Liver (tissue), 10 donors: ENCODE data around the gene DOCK9. TPM values are rescaled to one million over a fixed set of nuclear protein-coding genes. Genes with fewer than 3 reads are reported as not detected.

Experiments used
- DNase-seq: peaks from one replicate; pipeline ENCODE4 v3.0.0-alpha.2; 2017; ENCODE audit warnings: low spot score
- H3K27ac ChIP-seq, 2 donors: one replicate each; pipeline ENCODE4 v1.7.0; 2013; ENCODE audit warnings: inconsistent platforms in 2 of 2, low read length in 2 of 2, control low read depth in 1 of 2, low read depth in 1 of 2, mild to moderate bottlenecking in 1 of 2
- H3K27me3 ChIP-seq, 4 donors: one replicate each; pipeline versions ENCODE4 v1.6.1 to v1.7.0; 2013; ENCODE audit warnings: low read length in 3 of 4, inconsistent platforms in 1 of 4, mild to moderate bottlenecking in 1 of 4, moderate library complexity in 1 of 4; ENCODE audit not compliant: control insufficient read depth in 4 of 4, insufficient read depth in 4 of 4
- H3K36me3 ChIP-seq, 4 donors: one replicate each; pipeline versions ENCODE4 v1.6.1 to v1.7.0; 2013; ENCODE audit warnings: low read length in 3 of 4, mild to moderate bottlenecking in 3 of 4, low read depth in 1 of 4, moderate library complexity in 1 of 4; ENCODE audit not compliant: control insufficient read depth in 4 of 4, insufficient read depth in 3 of 4
- H3K4me1 ChIP-seq, 4 donors: one replicate each; pipeline versions ENCODE4 v1.6.1 to v1.7.0; 2013; ENCODE audit warnings: low read length in 3 of 4, mild to moderate bottlenecking in 3 of 4, moderate library complexity in 1 of 4; ENCODE audit not compliant: control insufficient read depth in 4 of 4, insufficient read depth in 4 of 4
- H3K4me3 ChIP-seq, 3 donors: one replicate each; pipeline versions ENCODE4 v1.6.1 to v1.7.0; 2013; ENCODE audit warnings: low read length in 3 of 3, control low read depth in 1 of 3, low read depth in 1 of 3, mild to moderate bottlenecking in 1 of 3
- H3K9ac ChIP-seq, 2 donors: one replicate each; pipeline ENCODE4 v1.7.0; 2013; ENCODE audit warnings: low read length in 2 of 2, mild to moderate bottlenecking in 2 of 2, moderate library complexity in 2 of 2, control low read depth in 1 of 2, low read depth in 1 of 2
- H3K9me3 ChIP-seq, 4 donors: one replicate each; pipeline versions ENCODE4 v1.6.1 to v1.7.0; 2013; ENCODE audit warnings: low read length in 3 of 4; ENCODE audit not compliant: control insufficient read depth in 4 of 4
- ATF3 ChIP-seq: IDR thresholded peaks from 2 replicates; pipeline ENCODE4 v1.6.1; 2016; ENCODE audit warnings: antibody characterized with exemption
- EGR1 ChIP-seq, 2 donors: IDR thresholded peaks; 2 replicates each; pipeline ENCODE4 v1.6.1; 2016 to 2018; ENCODE audit warnings: antibody characterized with exemption in 2 of 2, low read depth in 2 of 2
- FOXA1 ChIP-seq: IDR thresholded peaks from 2 replicates; pipeline ENCODE4 v1.6.1; 2016; ENCODE audit warnings: antibody characterized with exemption
- FOXA2 ChIP-seq: IDR thresholded peaks from 2 replicates; pipeline ENCODE4 v1.6.1; 2016; ENCODE audit warnings: antibody characterized with exemption
- GABPA ChIP-seq, 2 donors: IDR thresholded peaks in 1 of 2; conservative IDR thresholded peaks in 1 of 2; 2 replicates each; pipeline ENCODE4 v1.6.1; 2016; ENCODE audit warnings: antibody characterized with exemption in 2 of 2, mild to moderate bottlenecking in 1 of 2, moderate library complexity in 1 of 2
- HNF4A ChIP-seq, 2 donors: conservative IDR thresholded peaks; 2 replicates each; pipeline ENCODE4 v1.6.1; 2016; ENCODE audit warnings: antibody characterized with exemption in 2 of 2, mild to moderate bottlenecking in 2 of 2
- HNF4G ChIP-seq: IDR thresholded peaks from 2 replicates; pipeline ENCODE4 v1.6.1; 2016; ENCODE audit warnings: antibody characterized with exemption
- JUND ChIP-seq, 2 donors: IDR thresholded peaks; 2 replicates each; pipeline ENCODE4 v1.6.1; 2016; ENCODE audit warnings: antibody characterized with exemption in 2 of 2
- MAX ChIP-seq: IDR thresholded peaks from 2 replicates; pipeline ENCODE4 v1.6.1; 2016; ENCODE audit warnings: antibody characterized with exemption
- NR2F2 ChIP-seq: IDR thresholded peaks from 2 replicates; pipeline ENCODE4 v1.6.1; 2016; ENCODE audit warnings: antibody characterized with exemption
- RAD21 ChIP-seq, 2 donors: IDR thresholded peaks; 2 replicates each; pipeline ENCODE4 v1.6.1; 2016; ENCODE audit warnings: antibody characterized with exemption in 2 of 2, mild to moderate bottlenecking in 2 of 2
- REST ChIP-seq: IDR thresholded peaks from 2 replicates; pipeline ENCODE4 v1.6.1; 2016; ENCODE audit warnings: antibody characterized with exemption, mild to moderate bottlenecking
- RXRA ChIP-seq, 2 donors: IDR thresholded peaks; 2 replicates each; pipeline ENCODE4 v1.6.1; 2017 to 2018; ENCODE audit warnings: antibody characterized with exemption in 2 of 2, mild to moderate bottlenecking in 1 of 2
- SP1 ChIP-seq: IDR thresholded peaks from 2 replicates; pipeline ENCODE4 v1.6.1; 2018; ENCODE audit warnings: antibody characterized with exemption, mild to moderate bottlenecking
- TAF1 ChIP-seq: conservative IDR thresholded peaks from 2 replicates; pipeline ENCODE4 v1.6.1; 2016; ENCODE audit warnings: antibody characterized with exemption, mild to moderate bottlenecking
- YY1 ChIP-seq: IDR thresholded peaks from 2 replicates; pipeline ENCODE4 v1.6.1; 2016; ENCODE audit warnings: antibody characterized with exemption, mild to moderate bottlenecking
- WGBS: extraction: QIAGEN DNeasy Blood & Tissue Kit; methylation state at CpG from one replicate; pipeline ENCODE4 v1.1.7; 2013; 5-methylcytosine and 5-hydroxymethylcytosine counted together
- polyA plus RNA-seq, 2 donors: library from polyadenylated mRNA; stranded (reverse) in 1 of 2; unstranded in 1 of 2; fragments of 200-250 nt in 1 of 2; fragments of >200 nt in 1 of 2; fragmentation: Nextera tagmentation in 1 of 2; extraction: Ambion mirVana in 1 of 2; gene quantifications; one replicate each; pipeline versions ENCODE4 v1.2.1 to v1.2.3, GENCODE V29; 2013 to 2015
- small RNA-seq: library from RNA; depleted of rRNA; stranded (forward); fragments of <200 nt; gene quantifications from one replicate; pipeline ENCODE3, GENCODE V24; 2014
- total RNA-seq, 2 donors: library from RNA; depleted of rRNA; stranded (reverse); fragments of >200 nt; gene quantifications; one replicate each; pipeline ENCODE4 v1.2.3, GENCODE V29; 2014
- TF ChIP-seq, protein P1 (sequence below): IDR thresholded peaks from 2 replicates; pipeline ENCODE4 v1.6.1; 2016; ENCODE audit warnings: antibody characterized with exemption
- TF ChIP-seq, protein P2 (sequence below): fragments of 150-350 bp; IDR thresholded peaks from 2 replicates; pipeline ENCODE4 v1.5.1; 2017; ENCODE audit warnings: improper control_type of control experiment, low read depth, low read length; ENCODE audit not compliant: missing input control
- donor health status: healthy.
- donor health status: healthy.
- donor health status: healthy.
- donor health status: healthy.
- donor health status: healthy.

DOCK9 gene
- total and polyA plus RNA-seq, 4 donors, result 5.4 to 31.3 (median 10.6) TPM

DNA sequence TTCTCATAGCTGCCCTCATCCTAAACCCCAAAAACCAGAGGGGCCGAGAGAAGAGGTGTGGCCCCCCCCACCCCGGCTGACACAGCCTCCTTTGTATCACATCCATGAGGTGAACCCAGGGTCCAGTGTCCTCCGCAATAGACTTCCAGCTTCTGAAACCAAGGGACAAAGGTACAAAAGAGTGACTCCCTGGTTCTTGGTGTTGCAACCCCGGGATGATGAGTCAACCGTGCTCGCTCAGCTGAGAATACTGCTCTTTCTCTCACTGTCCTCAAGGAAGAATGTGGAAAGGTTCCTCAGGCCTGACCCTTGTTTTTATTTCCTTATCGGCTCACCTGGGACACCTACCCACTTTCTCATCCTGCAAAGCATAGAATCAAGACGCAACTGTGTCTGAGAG lies 230.9 kb downstream of the DOCK9 start:
- WGBS, result 58% methylated on average over 8 of the region's 8 CpGs
- Histone ChIP-seq H3K9me3 (no peaks in the 10 kb centered on the region), H3K9ac (no peak overlapping the region), H3K36me3 (no peaks in the 10 kb centered on the region), H3K27me3 (no peaks in the 10 kb centered on the region), H3K4me1 (peaks cover 12 to 35% (median 20%) of the 10 kb centered on the region in 4 donors), H3K4me3 (no peak overlapping the region), H3K27ac (no peak overlapping the region)
- TF ChIP-seq RAD21 (IDR thresholded peaks at IDR 0.05), result peak in 1 of 2 donors; percentile 47
- no peak for TF ChIP-seq FOXA1
- no peak for TF ChIP-seq EGR1 (IDR thresholded peaks at IDR 0.05; ENCODE audit: low read depth in 2 of 2)
- peak; percentile 74 to 84 for TF ChIP-seq RXRA (IDR thresholded peaks at IDR 0.05)
- TF ChIP-seq REST, result no peak
- TF ChIP-seq, protein P1, sequence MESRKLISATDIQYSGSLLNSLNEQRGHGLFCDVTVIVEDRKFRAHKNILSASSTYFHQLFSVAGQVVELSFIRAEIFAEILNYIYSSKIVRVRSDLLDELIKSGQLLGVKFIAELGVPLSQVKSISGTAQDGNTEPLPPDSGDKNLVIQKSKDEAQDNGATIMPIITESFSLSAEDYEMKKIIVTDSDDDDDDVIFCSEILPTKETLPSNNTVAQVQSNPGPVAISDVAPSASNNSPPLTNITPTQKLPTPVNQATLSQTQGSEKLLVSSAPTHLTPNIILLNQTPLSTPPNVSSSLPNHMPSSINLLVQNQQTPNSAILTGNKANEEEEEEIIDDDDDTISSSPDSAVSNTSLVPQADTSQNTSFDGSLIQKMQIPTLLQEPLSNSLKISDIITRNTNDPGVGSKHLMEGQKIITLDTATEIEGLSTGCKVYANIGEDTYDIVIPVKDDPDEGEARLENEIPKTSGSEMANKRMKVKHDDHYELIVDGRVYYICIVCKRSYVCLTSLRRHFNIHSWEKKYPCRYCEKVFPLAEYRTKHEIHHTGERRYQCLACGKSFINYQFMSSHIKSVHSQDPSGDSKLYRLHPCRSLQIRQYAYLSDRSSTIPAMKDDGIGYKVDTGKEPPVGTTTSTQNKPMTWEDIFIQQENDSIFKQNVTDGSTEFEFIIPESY, result no peak
- peak; percentile 93 for TF ChIP-seq HNF4G
- TF ChIP-seq NR2F2, result peak; percentile 56
- no peak for TF ChIP-seq GABPA (IDR thresholded peaks at IDR 0.05 in 1 of 2, conservative IDR thresholded peaks at IDR 0.05 in 1 of 2)
- no peak for TF ChIP-seq YY1
- peak; percentile 98 to 99 for TF ChIP-seq HNF4A (conservative IDR thresholded peaks at IDR 0.05)
- TF ChIP-seq, protein P2, sequence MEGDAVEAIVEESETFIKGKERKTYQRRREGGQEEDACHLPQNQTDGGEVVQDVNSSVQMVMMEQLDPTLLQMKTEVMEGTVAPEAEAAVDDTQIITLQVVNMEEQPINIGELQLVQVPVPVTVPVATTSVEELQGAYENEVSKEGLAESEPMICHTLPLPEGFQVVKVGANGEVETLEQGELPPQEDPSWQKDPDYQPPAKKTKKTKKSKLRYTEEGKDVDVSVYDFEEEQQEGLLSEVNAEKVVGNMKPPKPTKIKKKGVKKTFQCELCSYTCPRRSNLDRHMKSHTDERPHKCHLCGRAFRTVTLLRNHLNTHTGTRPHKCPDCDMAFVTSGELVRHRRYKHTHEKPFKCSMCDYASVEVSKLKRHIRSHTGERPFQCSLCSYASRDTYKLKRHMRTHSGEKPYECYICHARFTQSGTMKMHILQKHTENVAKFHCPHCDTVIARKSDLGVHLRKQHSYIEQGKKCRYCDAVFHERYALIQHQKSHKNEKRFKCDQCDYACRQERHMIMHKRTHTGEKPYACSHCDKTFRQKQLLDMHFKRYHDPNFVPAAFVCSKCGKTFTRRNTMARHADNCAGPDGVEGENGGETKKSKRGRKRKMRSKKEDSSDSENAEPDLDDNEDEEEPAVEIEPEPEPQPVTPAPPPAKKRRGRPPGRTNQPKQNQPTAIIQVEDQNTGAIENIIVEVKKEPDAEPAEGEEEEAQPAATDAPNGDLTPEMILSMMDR, result no peak
- no peak for TF ChIP-seq FOXA2
- peak; percentile 90 for TF ChIP-seq ATF3
- TF ChIP-seq SP1, result peak; percentile 62
- no peak for TF ChIP-seq TAF1
- peak; percentile 87 to 95 for TF ChIP-seq JUND (IDR thresholded peaks at IDR 0.05)
- peak; percentile 61 for TF ChIP-seq MAX
- no peak for DNase-seq

Small RNA genes lying within 50 kb of the gene (small RNA-seq; reads per million reads assigned to genes)
- not detected for gene AL161420.1
- not detected for gene RNU6-83P

Other genes with a start within 250 kb of the DOCK9 start
- 10 to 100 TPM in 1 of 2 donors, 1 to 10 TPM in 1; 8.4 to 19.7 TPM for gene SLC15A1, start 225.4 kb downstream of the DOCK9 start, total RNA-seq
- 10 to 100 TPM in 1 of 2 donors, 1 to 10 TPM in 1; 5.8 to 14.8 TPM for gene SLC15A1, start 225.4 kb downstream of the DOCK9 start, polyA plus RNA-seq
- 10 to 100 TPM; 32.9 to 42.3 TPM for gene UBAC2, start 222.8 kb upstream of the DOCK9 start, total RNA-seq
- 10 to 100 TPM; 33.5 to 37.1 TPM for gene UBAC2, start 222.8 kb upstream of the DOCK9 start, polyA plus RNA-seq